GM12878 (cell line): ENCODE measurements around the gene DISC1. TPM values are rescaled to one million over a fixed set of nuclear protein-coding genes. Genes with fewer than 3 reads are reported as not detected.

Experiments used
- ATAC-seq: fragments of 200-7000 bp; cut with Tn5 transposase; 3 replicates; pipeline ENCODE4 v1.9.1; 2020; ENCODE audit warnings: mild to moderate bottlenecking, moderate library complexity
- BruUV-seq: library from RNA; stranded (reverse); fragments of 400-500 nt; replicated peaks from 2 replicates; lab custom pipeline; 2021; lab: Mats Ljungman, UMichigan
- CTCF ChIA-PET: fragments of 300-600 bp; sonication (Branson Sonifier 250); formaldehyde crosslinking; extraction: SDS; loops from one replicate; lab custom pipeline; 2021; ENCODE audit warnings: inconsistent platforms; lab: Yijun Ruan, JAX
- POLR2A ChIA-PET: fragments of 350-600 bp; formaldehyde crosslinking; extraction: SDS; loops from one replicate; lab custom pipeline; 2021; ENCODE audit warnings: inconsistent platforms; lab: Charles Lee
- RAD21 ChIA-PET: fragments of 300-600 bp; sonication (Branson Sonifier 250); formaldehyde crosslinking; loops from one replicate; lab custom pipeline; 2023; ENCODE audit warnings: antibody characterized with exemption; ENCODE audit not compliant: unreplicated experiment; lab: Charles Lee
- SMC1A ChIA-PET: fragments of 300-600 bp; sonication (Branson Sonifier 250); formaldehyde crosslinking; loops from one replicate; lab custom pipeline; 2023; ENCODE audit not compliant: unreplicated experiment, uncharacterized antibody; lab: Charles Lee
- DNase-seq: peaks from one replicate; pipeline ENCODE4 v3.0.0-alpha.2; 2011; ENCODE audit warnings: low read depth, low spot score
- FAIRE-seq: peaks from 3 replicates; lab custom pipeline; 2011; peaks lifted over from hg19 to GRCh38; lab: Jason Lieb, UNC
- H2AFZ ChIP-seq: 2 replicates; pipeline ENCODE4 v1.6.0; 2011; ENCODE audit warnings: low read depth, low read length, control low read depth; ENCODE audit not compliant: control insufficient read depth
- H3K27ac ChIP-seq: 2 replicates; pipeline ENCODE4 v1.5.1; 2011; ENCODE audit warnings: control low read depth; ENCODE audit not compliant: control insufficient read depth, insufficient read depth
- H3K27me3 ChIP-seq, 2 experiments: replicated peaks in 1 of 2; 2 replicates each; pipeline versions ENCODE4 v1.6.0 to v1.6.1; 2011; ENCODE audit warnings: low read length in 1 of 2; ENCODE audit not compliant: control insufficient read depth in 2 of 2, insufficient read depth in 2 of 2
- H3K36me3 ChIP-seq, 2 experiments: 2 replicates each; pipeline ENCODE4 v1.5.1; 2011; ENCODE audit warnings: low read length in 1 of 2; ENCODE audit not compliant: control insufficient read depth in 2 of 2, insufficient read depth in 2 of 2
- H3K4me1 ChIP-seq: 2 replicates; pipeline ENCODE4 v1.6.1; 2011; ENCODE audit warnings: mild to moderate bottlenecking, low read length, moderate library complexity, mixed read lengths; ENCODE audit not compliant: control insufficient read depth, insufficient read depth
- H3K4me2 ChIP-seq: 2 replicates; pipeline ENCODE4 v1.6.0; 2011; ENCODE audit warnings: control low read depth; ENCODE audit not compliant: control insufficient read depth, insufficient read depth
- H3K4me3 ChIP-seq: fragments of 200-600 bp; sonication (generic); 2 replicates; pipeline ENCODE4 v1.5.1; 2016
- H3K79me2 ChIP-seq: 2 replicates; pipeline ENCODE4 v1.6.0; 2011; ENCODE audit warnings: low read length; ENCODE audit not compliant: control insufficient read depth, insufficient read depth
- H3K9ac ChIP-seq: 2 replicates; pipeline ENCODE4 v1.8.0; 2011; ENCODE audit warnings: low read length, control low read depth, mixed read lengths; ENCODE audit not compliant: control insufficient read depth, insufficient read depth
- H3K9me3 ChIP-seq: replicated peaks from 3 replicates; pipeline ENCODE4 v1.5.1; 2011; ENCODE audit warnings: mild to moderate bottlenecking, low read length; ENCODE audit not compliant: control insufficient read depth, insufficient read depth
- H4K20me1 ChIP-seq: 2 replicates; pipeline ENCODE4 v1.6.0; 2011; ENCODE audit not compliant: control insufficient read depth, insufficient read depth
- BRCA1 ChIP-seq: IDR thresholded peaks from 2 replicates; pipeline ENCODE4 v1.6.1; 2011; ENCODE audit warnings: low read depth, low read length, improper control_type of control experiment
- CHD1 ChIP-seq: IDR thresholded peaks from 2 replicates; pipeline ENCODE4 v1.6.1; 2012; ENCODE audit warnings: low read depth, low read length, improper control_type of control experiment
- GATAD2B ChIP-seq: fragments of 450-650 bp; conservative IDR thresholded peaks from 2 replicates; pipeline ENCODE4 v1.6.1; 2017; ENCODE audit warnings: low read depth, mild to moderate bottlenecking, moderate library complexity
- HDGF ChIP-seq: fragments of 450-650 bp; IDR thresholded peaks from 2 replicates; pipeline ENCODE4 v1.6.1; 2016; ENCODE audit warnings: antibody characterized with exemption
- LARP7 ChIP-seq: fragments of 450-650 bp; IDR thresholded peaks from 2 replicates; pipeline ENCODE4 v1.6.1; 2017; ENCODE audit warnings: mild to moderate bottlenecking
- MEF2B ChIP-seq: fragments of 450-650 bp; IDR thresholded peaks from 2 replicates; pipeline ENCODE4 v1.6.1; 2018; ENCODE audit warnings: mild to moderate bottlenecking, moderate library complexity; ENCODE audit not compliant: partially characterized antibody, poor library complexity, severe bottlenecking
- MYB ChIP-seq: fragments of 150-350 bp; IDR thresholded peaks from 2 replicates; pipeline ENCODE4 v1.6.1; 2014; ENCODE audit warnings: mild to moderate bottlenecking, low read depth, low read length, borderline replicate concordance
- NFYA ChIP-seq: IDR thresholded peaks from 2 replicates; pipeline ENCODE4 v1.6.1; 2011; ENCODE audit warnings: low read depth, mild to moderate bottlenecking, low read length, improper control_type of control experiment, borderline replicate concordance
- NR2C2 ChIP-seq: IDR thresholded peaks from 2 replicates; pipeline ENCODE4 v1.6.1; 2011; ENCODE audit warnings: borderline replicate concordance, low read depth; ENCODE audit not compliant: control insufficient read depth, insufficient read length
- NR2F1 ChIP-seq: fragments of 450-650 bp; conservative IDR thresholded peaks from 2 replicates; pipeline ENCODE4 v1.6.1; 2017; ENCODE audit warnings: mild to moderate bottlenecking
- NRF1 ChIP-seq: conservative IDR thresholded peaks from 2 replicates; pipeline ENCODE4 v1.6.1; 2011; ENCODE audit warnings: mild to moderate bottlenecking, low read depth, low read length, improper control_type of control experiment
- RUNX3 ChIP-seq: IDR thresholded peaks from 2 replicates; pipeline ENCODE4 v1.6.1; 2012; ENCODE audit warnings: low read length, inconsistent platforms
- SIN3A ChIP-seq: IDR thresholded peaks from 2 replicates; pipeline ENCODE4 v1.6.1; 2012; ENCODE audit warnings: low read depth, low read length, improper control_type of control experiment
- SIX5 ChIP-seq: IDR thresholded peaks from 2 replicates; pipeline ENCODE4 v1.6.1; 2011; ENCODE audit warnings: mild to moderate bottlenecking, low read depth, low read length, moderate library complexity; ENCODE audit not compliant: severe bottlenecking
- SRF ChIP-seq, 2 experiments: IDR thresholded peaks; 2 replicates each; pipeline ENCODE4 v1.6.1; 2011; ENCODE audit warnings: low read depth in 2 of 2, low read length in 2 of 2, mild to moderate bottlenecking in 1 of 2, moderate library complexity in 1 of 2
- TAF1 ChIP-seq: IDR thresholded peaks from 2 replicates; pipeline ENCODE4 v1.6.1; 2011; ENCODE audit warnings: mild to moderate bottlenecking, low read depth, low read length, borderline replicate concordance
- YY1 ChIP-seq: IDR thresholded peaks from 2 replicates; pipeline ENCODE4 v1.6.1; 2011; ENCODE audit warnings: low read depth, mild to moderate bottlenecking, low read length
- ZBTB4 ChIP-seq: fragments of 450-650 bp; formaldehyde crosslinking; IDR thresholded peaks from 2 replicates; pipeline ENCODE4 v1.4.0; 2022; ENCODE audit warnings: mild to moderate bottlenecking, moderate library complexity
- WGBS: methylation state at CpG from one replicate; pipeline ENCODE4 v1.1.6; 2016; ENCODE audit warnings: low lambda C conversion rate; ENCODE audit not compliant: insufficient replicate concordance, insufficient coverage; ENCODE audit errors: missing lambda C conversion rate; 5-methylcytosine and 5-hydroxymethylcytosine counted together
- in situ Hi-C: fragments of 300-500 bp; cut with MboI; formaldehyde crosslinking; loops from 9 replicates; pipeline ENCODE4 v1.14.3; 2018; ENCODE audit warnings: mixed read lengths
- intact Hi-C: fragments of 100-400 bp; cut with micrococcal nuclease; formaldehyde crosslinking; loops from one replicate; pipeline ENCODE4 v1.14.2; 2022; ENCODE audit not compliant: unreplicated experiment
- polyA plus RNA-seq, 11 experiments: library from polyadenylated mRNA; depleted of rRNA in 4 of 11; unstranded in 6 of 11; stranded (reverse) in 5 of 11; fragments of >200 nt; fragmentation: Nextera tagmentation in 4 of 11; fragmentation: Illumina TruSeq in 1 of 11; extraction: Ambion mirVana in 4 of 11; extraction: Trizol in 1 of 11; gene quantifications; 1 replicate in 1 of 11; 2 replicates in 10 of 11; pipeline versions ENCODE4 v1.2.1 to v1.2.3, GENCODE V29; 2011 to 2016; ENCODE audit warnings: inconsistent platforms in 2 of 11, missing spikeins in 2 of 11, low read depth in 1 of 11
- total RNA-seq, 4 experiments: library from RNA; depleted of rRNA in 3 of 4; stranded (reverse); fragments of >200 nt in 3 of 4; fragmentation: Illumina TruSeq in 1 of 4; extraction: Trizol in 1 of 4; gene quantifications; 2 replicates each; pipeline versions ENCODE4 v1.2.1 to v1.2.3, GENCODE V29; 2013 to 2021

The DISC1 gene
- total and polyA plus RNA-seq, 10 of the 15 experiments (the other 5 are each of a cell fraction or from before 2014, with no cell fraction given): 0.05 to 0.72 (median 0.19) TPM; not detected in 1

- no peak for TF ChIP-seq NR2C2
- TF ChIP-seq NR2F1: no peak
- TF ChIP-seq NRF1: no peak
- no peak for TF ChIP-seq NFYA
- no peak for TF ChIP-seq BRCA1
Observed at GRCh38 chr1:231882333-231882732, 255.7 kb downstream of the DISC1 start (continued).

- TF ChIP-seq MYB (no peak), SIX5 (no peak), SIN3A (no peak), CHD1 (no peak), SRF (IDR thresholded peaks at IDR 0.05; ENCODE audit: low read depth in 2 of 2, low read length in 2 of 2) (no peak), NR2C2 (no peak), MEF2B (no peak), HDGF (no peak), LARP7 (no peak), GATAD2B (no peak), YY1 (no peak), TAF1 (no peak), ZBTB4 (CRISPR knock-in tag) (no peak), RUNX3 (no peak)
- TF ChIP-seq, all 136 proteins: peak for 0
- no peaks in the 10 kb centered on the region for H4K20me1 ChIP-seq
- intact Hi-C loops: no loop called here
- no peaks in the 10 kb centered on the region for H3K36me3 ChIP-seq
- no peak overlapping the region for H3K4me3 ChIP-seq
- RAD21 ChIA-PET: no interaction called here
- SMC1A ChIA-PET: no interaction called here
- H3K4me2 ChIP-seq: no peak overlapping the region
- H3K27me3 ChIP-seq: peaks cover 0 to 4% of the 10 kb centered on the region in 2 experiments; a peak in 1 of 4 replicates
- BruUV-seq: no TSS peak
- H3K79me2 ChIP-seq: no peaks in the 10 kb centered on the region
- no peaks in the 10 kb centered on the region for H3K4me1 ChIP-seq
- no peak for DNase-seq
- no peak overlapping the region for H2AFZ ChIP-seq
- no peak overlapping the region for H3K9ac ChIP-seq
- no peaks in the 10 kb centered on the region for H3K9me3 ChIP-seq
- CTCF ChIA-PET: no interaction called here
- POLR2A ChIA-PET: no interaction called here
- in situ Hi-C loops: no loop called here
- H3K27ac ChIP-seq: no peak overlapping the region
- no peak for ATAC-seq
- no peak for FAIRE-seq
- 25% methylated on average over 8 of the region's 8 CpGs for WGBS
Observed at GRCh38 chr1:231882790-231883189, 256.2 kb downstream of the DISC1 start.
